ENCODE results near the gene LDAF1. TPM values are rescaled to one million over a fixed set of nuclear protein-coding genes. Genes with fewer than 3 reads are reported as not detected.

The LDAF1 gene
- total RNA-seq, 4 donors from 2014 or later: 46.1 to 115 (median 84.5) TPM

DNA sequence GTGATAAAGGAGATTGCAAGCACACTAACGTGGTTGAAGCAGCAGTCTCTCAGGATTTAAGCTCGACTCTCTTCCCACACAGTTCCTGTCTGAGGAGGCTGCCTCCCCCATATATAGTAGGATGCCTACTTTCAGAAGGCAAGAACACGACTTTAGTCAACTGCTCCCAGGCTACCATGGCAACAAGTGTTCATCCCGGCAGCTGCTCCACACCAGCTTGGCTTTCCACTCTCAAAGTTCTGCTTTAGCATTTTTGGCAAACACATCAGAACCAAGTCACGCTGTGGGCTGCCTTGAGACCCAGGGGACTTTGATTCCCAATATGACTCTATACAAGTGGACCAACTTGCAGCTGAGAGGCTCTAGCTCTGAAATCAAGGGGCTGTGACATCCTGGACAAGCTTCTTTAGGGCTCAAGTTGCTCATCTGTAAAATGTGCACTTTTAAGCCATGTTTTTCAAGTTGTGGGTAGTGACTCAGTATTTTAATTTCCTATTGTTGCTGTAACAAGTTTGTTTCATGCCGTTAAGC, 36.4 kb downstream of the LDAF1 start:
- TF ChIP-seq, protein P1, sequence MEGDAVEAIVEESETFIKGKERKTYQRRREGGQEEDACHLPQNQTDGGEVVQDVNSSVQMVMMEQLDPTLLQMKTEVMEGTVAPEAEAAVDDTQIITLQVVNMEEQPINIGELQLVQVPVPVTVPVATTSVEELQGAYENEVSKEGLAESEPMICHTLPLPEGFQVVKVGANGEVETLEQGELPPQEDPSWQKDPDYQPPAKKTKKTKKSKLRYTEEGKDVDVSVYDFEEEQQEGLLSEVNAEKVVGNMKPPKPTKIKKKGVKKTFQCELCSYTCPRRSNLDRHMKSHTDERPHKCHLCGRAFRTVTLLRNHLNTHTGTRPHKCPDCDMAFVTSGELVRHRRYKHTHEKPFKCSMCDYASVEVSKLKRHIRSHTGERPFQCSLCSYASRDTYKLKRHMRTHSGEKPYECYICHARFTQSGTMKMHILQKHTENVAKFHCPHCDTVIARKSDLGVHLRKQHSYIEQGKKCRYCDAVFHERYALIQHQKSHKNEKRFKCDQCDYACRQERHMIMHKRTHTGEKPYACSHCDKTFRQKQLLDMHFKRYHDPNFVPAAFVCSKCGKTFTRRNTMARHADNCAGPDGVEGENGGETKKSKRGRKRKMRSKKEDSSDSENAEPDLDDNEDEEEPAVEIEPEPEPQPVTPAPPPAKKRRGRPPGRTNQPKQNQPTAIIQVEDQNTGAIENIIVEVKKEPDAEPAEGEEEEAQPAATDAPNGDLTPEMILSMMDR (IDR thresholded peaks at IDR 0.05; ENCODE audit: low read depth): no peak

DNA sequence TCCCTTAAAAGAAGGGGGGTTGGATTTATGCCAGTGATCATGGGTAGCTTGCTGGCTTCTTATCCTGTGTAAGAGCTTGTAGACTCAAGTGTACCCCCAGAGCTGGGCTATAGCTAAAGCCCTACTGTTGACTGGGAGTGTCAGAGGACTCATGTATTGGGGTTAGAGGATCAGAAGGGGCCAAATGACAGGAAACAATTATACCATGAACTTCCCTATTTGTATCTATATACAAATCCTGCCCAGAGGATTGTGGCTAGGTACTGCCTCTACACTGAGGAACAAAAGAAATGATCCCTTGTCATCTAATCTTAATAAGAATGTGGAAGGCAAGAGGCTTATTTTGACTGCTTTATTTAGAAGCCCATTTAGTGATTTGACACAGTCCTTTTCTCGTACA, 38.6 kb downstream of the LDAF1 start:
- TF ChIP-seq, protein P1 (IDR thresholded peaks at IDR 0.05; ENCODE audit: low read depth): no peak

DNA sequence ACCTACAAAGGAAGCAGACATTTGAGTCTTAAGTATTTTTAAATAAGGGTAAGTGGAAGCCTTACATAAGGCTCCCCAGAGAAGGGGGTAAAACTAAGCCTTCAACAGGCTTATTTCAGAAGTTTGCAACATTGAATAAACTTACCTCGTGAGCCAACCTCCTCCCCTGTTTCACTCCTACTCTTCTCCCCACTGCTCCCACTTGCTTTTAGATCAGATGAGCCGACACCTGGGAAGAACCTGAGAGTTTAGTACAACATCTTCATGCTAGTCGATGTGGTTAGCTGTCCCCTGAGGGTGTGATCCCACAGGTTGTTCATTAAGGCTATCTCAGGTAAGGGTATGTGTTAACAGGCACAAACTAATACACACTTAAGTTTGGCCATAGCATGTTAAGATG, 39.1 kb downstream of the LDAF1 start:
- TF ChIP-seq, protein P1 (IDR thresholded peaks at IDR 0.05; ENCODE audit: low read depth): no peak

- TF ChIP-seq, protein P1 (IDR thresholded peaks at IDR 0.05; ENCODE audit: low read depth): no peak
These were observed 41.2 kb downstream of the LDAF1 start for GRCh38 chr16:21199607-21200218.

DNA sequence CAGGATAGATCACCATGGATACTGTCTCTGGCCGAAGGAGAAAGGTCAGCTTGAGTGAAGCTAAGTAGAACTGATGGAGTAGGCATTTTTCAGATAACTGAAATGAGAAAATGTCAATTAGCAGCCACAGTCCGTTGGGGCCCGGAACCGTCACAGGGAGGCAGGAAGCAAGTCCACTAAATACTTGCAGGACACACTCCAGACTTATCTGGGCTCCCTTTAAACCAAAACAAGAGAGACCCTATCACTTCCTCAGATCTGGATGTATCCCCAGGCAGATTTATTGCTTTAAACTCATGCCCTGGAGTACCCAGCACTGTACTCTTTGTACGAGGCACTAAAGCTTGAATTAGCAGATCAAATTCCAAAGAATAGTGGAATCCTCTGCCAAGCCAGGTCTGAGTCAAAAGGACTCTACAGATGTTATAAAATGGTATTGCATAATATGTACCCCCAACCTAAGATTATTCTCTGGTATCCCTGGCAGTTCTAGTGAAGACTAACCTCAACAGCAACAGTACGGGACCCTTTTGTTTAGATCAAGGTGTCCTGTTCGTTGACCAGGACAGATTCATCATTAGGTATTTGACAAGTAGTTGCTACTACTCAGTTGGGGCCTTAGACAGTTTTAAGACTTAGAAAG, 44.8 kb downstream of the LDAF1 start:
- TF ChIP-seq, protein P1 (IDR thresholded peaks at IDR 0.05; ENCODE audit: low read depth): no peak

DNA sequence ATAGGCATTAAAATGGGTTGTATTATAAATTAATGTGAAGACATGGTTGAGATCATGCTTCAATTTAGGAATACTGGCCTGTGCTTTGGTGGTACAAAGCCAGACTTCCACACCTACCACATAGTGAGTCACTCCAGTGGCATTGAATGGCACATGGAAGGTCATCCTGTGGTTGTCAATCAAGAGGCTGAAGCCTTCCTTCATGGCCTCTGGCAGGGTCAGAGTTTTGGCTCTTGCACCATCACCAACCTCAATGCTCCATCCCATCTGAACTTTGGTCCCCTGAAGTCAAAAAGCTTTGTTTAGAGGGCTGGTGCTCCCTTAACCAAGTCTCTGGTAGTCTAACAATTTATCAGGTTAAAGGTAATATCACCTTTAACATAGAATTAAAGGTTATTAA, 46.8 kb downstream of the LDAF1 start:
- TF ChIP-seq, protein P1 (IDR thresholded peaks at IDR 0.05; ENCODE audit: low read depth): no peak

GRCh38 chr16:21206550-21206949, 48.1 kb downstream of the LDAF1 start:
- TF ChIP-seq, protein P1 (IDR thresholded peaks at IDR 0.05; ENCODE audit: low read depth): no peak

All from subcutaneous adipose tissue (tissue), 4 donors.